Measurements from ENCODE around the gene MAGEA11.

- no peak for TF ChIP-seq POLR2AphosphoS5 (IDR thresholded peaks at IDR 0.05; ENCODE audit: low read depth, low read length)
- TF ChIP-seq, protein P1, sequence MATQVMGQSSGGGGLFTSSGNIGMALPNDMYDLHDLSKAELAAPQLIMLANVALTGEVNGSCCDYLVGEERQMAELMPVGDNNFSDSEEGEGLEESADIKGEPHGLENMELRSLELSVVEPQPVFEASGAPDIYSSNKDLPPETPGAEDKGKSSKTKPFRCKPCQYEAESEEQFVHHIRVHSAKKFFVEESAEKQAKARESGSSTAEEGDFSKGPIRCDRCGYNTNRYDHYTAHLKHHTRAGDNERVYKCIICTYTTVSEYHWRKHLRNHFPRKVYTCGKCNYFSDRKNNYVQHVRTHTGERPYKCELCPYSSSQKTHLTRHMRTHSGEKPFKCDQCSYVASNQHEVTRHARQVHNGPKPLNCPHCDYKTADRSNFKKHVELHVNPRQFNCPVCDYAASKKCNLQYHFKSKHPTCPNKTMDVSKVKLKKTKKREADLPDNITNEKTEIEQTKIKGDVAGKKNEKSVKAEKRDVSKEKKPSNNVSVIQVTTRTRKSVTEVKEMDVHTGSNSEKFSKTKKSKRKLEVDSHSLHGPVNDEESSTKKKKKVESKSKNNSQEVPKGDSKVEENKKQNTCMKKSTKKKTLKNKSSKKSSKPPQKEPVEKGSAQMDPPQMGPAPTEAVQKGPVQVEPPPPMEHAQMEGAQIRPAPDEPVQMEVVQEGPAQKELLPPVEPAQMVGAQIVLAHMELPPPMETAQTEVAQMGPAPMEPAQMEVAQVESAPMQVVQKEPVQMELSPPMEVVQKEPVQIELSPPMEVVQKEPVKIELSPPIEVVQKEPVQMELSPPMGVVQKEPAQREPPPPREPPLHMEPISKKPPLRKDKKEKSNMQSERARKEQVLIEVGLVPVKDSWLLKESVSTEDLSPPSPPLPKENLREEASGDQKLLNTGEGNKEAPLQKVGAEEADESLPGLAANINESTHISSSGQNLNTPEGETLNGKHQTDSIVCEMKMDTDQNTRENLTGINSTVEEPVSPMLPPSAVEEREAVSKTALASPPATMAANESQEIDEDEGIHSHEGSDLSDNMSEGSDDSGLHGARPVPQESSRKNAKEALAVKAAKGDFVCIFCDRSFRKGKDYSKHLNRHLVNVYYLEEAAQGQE (IDR thresholded peaks at IDR 0.05; ENCODE audit: insufficient read depth in 1 of 2, low read depth in 2 of 2, low read length in 2 of 2), result no peak
- no peak for TF ChIP-seq TAF1 (IDR thresholded peaks at IDR 0.05; ENCODE audit: borderline replicate concordance, insufficient read depth, low read length)
- TF ChIP-seq SIN3A (IDR thresholded peaks at IDR 0.05; ENCODE audit: borderline replicate concordance, insufficient read depth, low read length), result no peak
Measured at GRCh38 chrX:149713279-149714050, 1.6 kb downstream of the MAGEA11 start.
